ENCODE measurements around the gene RAB5B. TPM values are rescaled to one million over a fixed set of nuclear protein-coding genes. Genes with fewer than 3 reads are reported as not detected.
A peak's percentile ranks its signal among the peaks of the same experiment; 100 is the strongest.

Gene RAB5B
- total RNA-seq, 3 donors from 2014 or later (not counting 1 experiment from before 2014, with no cell fraction given) = 69.4 to 80.0 (median 78.2) TPM

- Mint-ChIP-seq H3K9me3 (no peaks in the 10 kb centered on the region), H3K4me3 (no peak overlapping the region), H3K36me3 (peaks cover 20% of the 10 kb centered on the region), H3K27me3 (ENCODE audit: low read depth in 2 of 2) (no peaks in the 10 kb centered on the region), H3K27ac (no peak overlapping the region), H3K4me1 (peaks cover 14 to 20% of the 10 kb centered on the region in 2 donors)
- no peak for TF ChIP-seq CTCF (IDR thresholded peaks at IDR 0.05)
- ATAC-seq = no peak
- intact Hi-C loops (cut with micrococcal nuclease) = no loop called here
- Histone ChIP-seq H3K36me3 (ENCODE audit: control insufficient read depth, insufficient read depth, low read length) (peaks cover 48% of the 10 kb centered on the region), H3K4me3 (ENCODE audit: low read length) (no peak overlapping the region), H3K9me3 (ENCODE audit: control insufficient read depth, insufficient read depth, low read length) (no peaks in the 10 kb centered on the region), H3K27me3 (ENCODE audit: control insufficient read depth, insufficient read depth, low read length) (no peaks in the 10 kb centered on the region), H3K4me1 (ENCODE audit: control insufficient read depth, insufficient read depth, low read length) (peaks cover 21% of the 10 kb centered on the region), H3K27ac (ENCODE audit: low read length) (no peak overlapping the region)
- no peak for DNase-seq
- WGBS (ENCODE audit: insufficient coverage) = 92% methylated on average over 4 of the region's 4 CpGs
These were observed 19.5 kb downstream of the RAB5B start for GRCh38 chr12:55993230-55993853.

- H3K27me3 ChIP-seq (ENCODE audit: control insufficient read depth, insufficient read depth, low read length) = no peaks in the 10 kb centered on the region
- H3K9me3 ChIP-seq (ENCODE audit: control insufficient read depth, insufficient read depth, low read length) = no peaks in the 10 kb centered on the region
- H3K36me3 ChIP-seq (ENCODE audit: control insufficient read depth, insufficient read depth, low read length) = peaks cover 39% of the 10 kb centered on the region
- H3K4me1 Mint-ChIP-seq = peaks cover 14 to 20% of the 10 kb centered on the region in 2 donors
- no peaks in the 10 kb centered on the region for H3K27me3 Mint-ChIP-seq (ENCODE audit: low read depth in 2 of 2)
- H3K4me1 ChIP-seq (ENCODE audit: control insufficient read depth, insufficient read depth, low read length) = peaks cover 21% of the 10 kb centered on the region
- no peak overlapping the region for H3K27ac ChIP-seq (ENCODE audit: low read length)
- ATAC-seq (no peak), DNase-seq (no peak)
- H3K4me3 Mint-ChIP-seq = no peak overlapping the region
- peaks cover 20% of the 10 kb centered on the region for H3K36me3 Mint-ChIP-seq
- H3K9me3 Mint-ChIP-seq = no peaks in the 10 kb centered on the region
- no peak overlapping the region for H3K27ac Mint-ChIP-seq
- no peak overlapping the region for H3K4me3 ChIP-seq (ENCODE audit: low read length)
- intact Hi-C loops (cut with micrococcal nuclease) = no loop called here
- 98% methylated on average over 8 of the region's 8 CpGs for whole genome bisulfite sequencing (ENCODE audit: insufficient coverage)
- TF ChIP-seq CTCF (IDR thresholded peaks at IDR 0.05) = no peak
These were observed 21.5 kb downstream of the RAB5B start for GRCh38 chr12:55995366-55995765.

GRCh38 chr12:55996201-55996714 lies 22.4 kb downstream of the RAB5B start:
- Histone ChIP-seq H3K4me3 (ENCODE audit: low read length) (peak overlapping the region; percentile 42), H3K36me3 (ENCODE audit: control insufficient read depth, insufficient read depth, low read length) (peaks cover 30% of the 10 kb centered on the region), H3K27me3 (ENCODE audit: control insufficient read depth, insufficient read depth, low read length) (no peaks in the 10 kb centered on the region), H3K4me1 (ENCODE audit: control insufficient read depth, insufficient read depth, low read length) (peaks cover 21% of the 10 kb centered on the region), H3K9me3 (ENCODE audit: control insufficient read depth, insufficient read depth, low read length) (no peaks in the 10 kb centered on the region), H3K27ac (ENCODE audit: low read length) (no peak overlapping the region)
- TF ChIP-seq CTCF (IDR thresholded peaks at IDR 0.05) = peak; percentile 83
- Mint-ChIP-seq H3K27ac (peak overlapping the region; percentile 65 to 84), H3K9me3 (no peaks in the 10 kb centered on the region), H3K36me3 (peaks cover 11% of the 10 kb centered on the region), H3K27me3 (ENCODE audit: low read depth in 2 of 2) (no peaks in the 10 kb centered on the region), H3K4me1 (peaks cover 14 to 20% of the 10 kb centered on the region in 2 donors), H3K4me3 (peak overlapping the region; percentile 89)
- 44% methylated on average over 12 of the region's 14 CpGs for WGBS (ENCODE audit: insufficient coverage)
- peak; percentile 62 to 80 (median 62) for ATAC-seq
- intact Hi-C loops (cut with micrococcal nuclease) = loop anchor here (1.0 to 2.0 kb wide), 3 partner anchors 33 to 108 kb away; partner anchors contain the start of genes PA2G4 and RPS26
- DNase-seq = peak; percentile 38 to 89

All from natural killer cell (primary cell).